ENCODE measurements around the gene F2RL3.

The F2RL3 gene

DNA sequence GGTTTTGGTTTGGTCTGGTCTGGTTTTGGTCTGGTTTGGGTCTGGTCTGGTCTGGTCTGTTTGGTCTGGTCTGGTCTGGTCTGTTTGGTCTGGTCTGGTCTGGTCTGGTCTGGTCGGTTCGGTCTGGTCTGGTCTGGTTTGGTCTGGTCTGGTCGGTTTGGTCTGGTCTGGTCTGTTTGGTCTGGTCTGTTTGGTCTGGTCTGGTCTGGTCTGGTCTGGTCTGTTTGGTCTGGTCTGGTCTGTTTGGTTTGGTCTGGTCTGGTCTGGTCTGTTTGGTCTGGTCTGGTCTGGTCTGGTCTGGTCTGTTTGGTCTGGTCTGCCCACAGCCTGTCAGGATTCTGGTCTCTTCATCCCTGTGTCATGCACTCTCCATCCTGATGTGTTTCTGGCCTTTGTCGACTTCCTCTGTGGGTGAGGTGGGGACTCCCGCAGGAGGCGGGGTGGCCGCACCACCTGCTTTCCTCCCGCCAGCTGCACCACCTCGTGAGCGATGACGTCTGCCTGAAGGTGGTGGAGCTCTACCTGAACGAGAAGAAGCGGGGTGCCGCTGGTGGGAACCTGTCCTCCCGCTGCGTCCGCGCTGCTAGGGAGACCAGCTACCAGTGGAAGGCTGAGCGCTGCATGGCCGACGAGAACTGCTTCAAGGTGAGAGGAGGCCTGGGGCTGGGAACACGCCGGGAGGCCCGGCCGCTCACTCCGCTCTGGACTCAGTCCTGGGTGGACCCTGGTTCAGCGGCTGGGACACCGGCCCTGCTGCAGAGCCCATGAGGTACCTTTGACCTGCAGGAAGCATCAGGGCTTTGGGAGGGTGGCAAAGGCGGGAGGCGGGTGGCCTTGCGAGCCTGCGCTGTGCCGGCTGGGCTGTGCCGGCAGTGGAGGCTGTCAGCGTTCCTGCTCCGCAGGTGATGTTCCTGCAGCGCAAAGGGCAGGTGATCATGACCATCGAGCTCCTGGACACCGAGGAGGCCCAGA lies 12.9 kb upstream of the F2RL3 start:
- no peak for DNase-seq

DNA sequence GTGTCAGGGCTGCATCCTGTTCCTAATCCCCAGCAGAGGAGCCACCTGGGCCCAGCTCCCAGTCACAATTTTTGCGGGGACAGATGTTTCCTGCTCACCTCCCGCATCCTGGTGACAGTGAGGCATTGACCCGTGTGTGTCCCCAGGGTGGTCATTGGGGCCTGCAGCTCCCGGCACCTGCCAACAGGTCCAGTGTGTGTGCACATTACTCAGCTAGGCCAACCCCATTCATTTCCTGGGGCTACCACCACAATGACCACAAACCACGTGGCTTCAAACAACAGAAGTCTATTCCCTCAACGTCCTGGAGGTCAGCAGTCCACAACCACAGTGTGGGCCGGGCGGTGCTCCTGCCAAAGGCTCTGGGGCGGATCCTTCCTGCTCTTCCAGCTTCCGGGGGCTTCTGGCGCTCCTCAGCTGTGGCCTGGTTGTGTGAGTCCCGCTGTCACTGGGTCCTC lies 11.9 kb upstream of the F2RL3 start:
- DNase-seq = no peak

DNA sequence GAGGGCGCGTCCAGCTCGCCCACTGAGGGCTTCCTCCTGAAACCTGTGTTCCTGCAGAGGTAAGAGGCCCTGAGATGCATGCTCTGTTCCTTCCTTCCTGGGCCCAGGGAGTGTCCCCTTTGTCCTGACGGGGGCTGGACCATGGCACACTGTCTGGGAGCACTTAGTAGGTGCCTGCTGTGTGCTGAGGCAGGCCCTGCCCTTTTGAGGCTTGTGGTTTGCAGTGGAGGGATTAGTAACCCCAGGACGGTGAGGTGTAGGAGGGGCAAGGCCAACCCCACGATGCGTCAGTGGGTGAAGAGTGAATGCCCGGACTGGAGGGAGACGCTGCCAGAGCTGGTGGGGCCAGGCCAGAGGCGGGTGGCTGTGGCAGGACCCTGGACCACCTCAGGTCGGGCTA lies 11.2 kb upstream of the F2RL3 start:
- no peak for DNase-seq

DNA sequence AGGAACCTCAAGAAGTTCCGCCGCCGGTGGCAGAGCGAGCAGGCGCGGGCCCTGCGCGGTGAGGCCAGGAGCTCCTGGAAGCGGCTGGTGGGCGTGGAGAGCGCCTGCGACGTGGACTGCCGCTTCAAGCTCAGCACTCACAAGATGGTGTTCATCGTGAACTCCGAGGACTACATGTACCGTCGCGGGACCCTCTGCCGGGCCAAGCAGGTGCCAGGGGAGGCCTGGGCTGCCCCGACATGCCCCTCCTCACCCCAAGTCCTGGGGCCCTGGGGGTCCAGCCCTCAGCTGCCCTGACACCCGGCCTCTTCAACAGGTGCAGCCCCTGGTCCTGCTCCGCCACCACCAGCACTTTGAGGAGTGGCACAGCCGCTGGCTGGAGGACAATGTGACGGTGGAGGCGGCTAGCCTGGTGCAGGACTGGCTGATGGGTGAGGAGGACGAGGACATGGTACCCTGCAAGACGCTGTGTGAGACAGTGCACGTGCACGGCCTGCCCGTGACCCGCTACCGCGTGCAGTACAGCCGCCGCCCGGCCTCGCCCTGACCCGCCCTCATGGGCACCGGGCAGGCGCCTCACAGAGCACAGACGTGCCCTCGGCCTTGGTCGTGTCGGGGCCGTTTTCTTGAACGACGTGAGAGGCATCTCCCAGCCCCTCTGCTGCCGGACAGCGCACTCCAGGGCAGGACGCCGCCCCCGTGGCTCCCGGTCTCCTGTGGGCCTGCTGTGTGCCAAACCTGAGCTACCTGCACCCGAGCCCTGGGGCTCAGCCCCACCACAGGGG lies 10.4 kb upstream of the F2RL3 start:
- no peak for DNase-seq

DNA sequence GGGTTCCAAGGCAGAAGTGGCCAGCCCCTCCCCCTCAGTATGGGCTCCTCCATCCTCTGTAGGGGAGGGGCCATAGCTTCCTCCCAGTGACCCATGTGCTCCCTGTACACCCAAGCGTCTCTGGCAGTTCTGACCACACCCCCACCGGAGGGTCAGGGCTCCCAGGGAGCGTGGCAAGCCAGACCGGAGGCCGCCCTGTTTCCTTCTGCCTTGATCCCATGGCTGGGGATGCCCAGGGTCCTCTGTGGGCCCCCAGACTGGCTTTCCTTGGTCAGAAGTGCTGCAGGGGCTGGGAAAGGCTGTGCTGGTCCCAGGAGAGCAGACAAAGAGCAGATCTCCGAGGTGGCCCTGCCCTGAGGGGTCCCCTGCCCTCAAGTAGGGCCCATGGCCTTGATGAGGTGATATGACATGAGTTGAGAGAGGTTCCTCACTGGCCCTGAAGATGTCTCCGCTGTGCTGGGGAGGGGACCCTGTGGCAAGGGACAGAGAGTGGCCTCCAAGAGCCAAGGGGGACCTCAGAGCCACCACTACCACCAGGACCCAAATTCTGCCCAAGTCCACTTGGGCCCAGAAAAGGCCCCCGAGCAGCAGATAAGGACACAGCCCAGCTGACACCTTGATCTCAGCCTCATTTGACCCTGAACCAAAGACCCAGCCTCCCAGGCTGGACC lies 7.8 kb upstream of the F2RL3 start:
- no peak for DNase-seq

DNA sequence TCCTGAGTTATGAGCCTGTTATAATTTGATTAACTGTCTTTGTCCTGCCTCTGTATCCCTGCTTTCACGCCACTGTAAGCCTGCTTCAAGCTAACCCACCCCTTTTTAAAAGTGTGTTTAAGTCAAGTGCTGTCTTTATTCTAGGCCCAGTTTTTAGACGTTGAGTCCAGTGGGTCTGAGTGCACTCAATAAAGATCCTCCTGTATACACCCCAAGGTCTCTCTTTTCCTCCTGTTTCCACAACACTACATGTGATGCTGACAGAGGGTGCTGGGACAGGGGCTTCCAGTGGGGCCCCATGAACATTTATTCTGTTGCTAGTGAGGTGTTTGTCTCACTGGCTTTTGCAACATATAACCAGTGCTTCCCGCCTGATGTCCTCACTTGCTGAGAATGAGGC lies 6.7 kb upstream of the F2RL3 start:
- DNase-seq = no peak

DNA sequence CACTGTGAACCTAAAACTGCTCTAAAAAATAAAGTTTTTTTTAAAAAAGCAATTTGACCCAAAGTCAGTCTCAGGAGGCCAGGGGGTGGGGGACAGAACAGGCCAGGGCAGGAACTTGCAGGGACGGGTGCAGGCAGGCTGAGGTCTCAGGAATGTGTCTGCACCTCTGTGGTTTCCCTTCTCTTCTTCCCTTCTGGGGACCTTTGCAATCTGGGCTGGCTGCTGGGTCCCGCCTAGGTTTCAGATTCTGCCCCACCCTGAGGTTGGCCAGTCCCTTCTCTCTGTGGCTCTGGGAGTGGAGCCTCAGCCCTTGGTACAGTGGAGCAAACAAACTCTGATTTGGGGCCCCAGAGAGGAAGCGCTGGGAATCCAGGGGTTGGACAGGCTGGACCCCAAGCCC lies 5.3 kb upstream of the F2RL3 start:
- no peak for DNase-seq

DNA sequence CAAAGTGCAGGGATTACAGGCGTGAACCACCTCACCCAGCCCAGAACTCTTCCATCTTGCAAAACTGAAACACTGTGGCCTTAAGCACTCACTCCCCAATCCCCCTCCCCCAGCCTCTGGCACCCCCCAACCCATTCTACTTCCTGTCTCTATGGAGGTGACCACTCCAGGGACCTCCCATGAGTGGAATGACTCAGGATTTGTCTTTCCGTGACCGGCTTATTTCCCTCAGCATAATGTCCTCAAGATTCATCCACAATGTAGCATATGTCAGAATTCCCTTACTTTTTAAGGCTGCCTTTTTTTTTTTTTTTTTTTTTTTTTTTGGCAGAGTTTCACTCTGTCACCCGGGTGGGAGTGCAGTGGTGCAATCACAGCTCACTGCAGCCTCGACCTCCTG lies 3.6 kb upstream of the F2RL3 start:
- DNase-seq = no peak

DNA sequence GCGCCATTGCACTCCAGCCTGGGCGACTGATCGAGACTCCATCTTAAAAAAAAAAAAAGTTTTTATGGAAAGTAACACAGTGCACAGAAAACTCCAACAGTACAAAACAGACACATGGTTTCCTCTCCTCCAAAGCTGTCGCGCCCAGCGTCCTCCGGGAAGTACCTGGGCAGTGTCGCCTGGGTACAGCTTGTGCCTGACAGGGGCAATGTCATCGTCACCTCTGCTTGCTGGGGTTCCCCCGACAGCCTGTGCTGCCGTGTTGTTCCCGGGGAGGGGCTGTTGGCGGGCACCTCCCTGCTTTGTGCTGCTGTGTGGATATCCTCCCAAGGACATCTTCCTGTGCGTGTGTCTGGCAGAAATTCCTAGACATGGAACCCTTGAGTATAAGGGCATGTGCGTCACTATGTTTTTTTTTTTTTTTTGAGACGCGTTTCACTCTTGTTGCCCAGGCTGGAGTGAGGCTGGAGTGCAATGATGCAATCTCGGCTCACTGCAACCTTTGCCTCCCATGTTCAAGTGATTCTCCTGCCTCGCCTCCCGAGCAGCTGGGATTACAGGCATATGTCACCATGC lies 2.4 kb upstream of the F2RL3 start:
- no peak for DNase-seq

DNA sequence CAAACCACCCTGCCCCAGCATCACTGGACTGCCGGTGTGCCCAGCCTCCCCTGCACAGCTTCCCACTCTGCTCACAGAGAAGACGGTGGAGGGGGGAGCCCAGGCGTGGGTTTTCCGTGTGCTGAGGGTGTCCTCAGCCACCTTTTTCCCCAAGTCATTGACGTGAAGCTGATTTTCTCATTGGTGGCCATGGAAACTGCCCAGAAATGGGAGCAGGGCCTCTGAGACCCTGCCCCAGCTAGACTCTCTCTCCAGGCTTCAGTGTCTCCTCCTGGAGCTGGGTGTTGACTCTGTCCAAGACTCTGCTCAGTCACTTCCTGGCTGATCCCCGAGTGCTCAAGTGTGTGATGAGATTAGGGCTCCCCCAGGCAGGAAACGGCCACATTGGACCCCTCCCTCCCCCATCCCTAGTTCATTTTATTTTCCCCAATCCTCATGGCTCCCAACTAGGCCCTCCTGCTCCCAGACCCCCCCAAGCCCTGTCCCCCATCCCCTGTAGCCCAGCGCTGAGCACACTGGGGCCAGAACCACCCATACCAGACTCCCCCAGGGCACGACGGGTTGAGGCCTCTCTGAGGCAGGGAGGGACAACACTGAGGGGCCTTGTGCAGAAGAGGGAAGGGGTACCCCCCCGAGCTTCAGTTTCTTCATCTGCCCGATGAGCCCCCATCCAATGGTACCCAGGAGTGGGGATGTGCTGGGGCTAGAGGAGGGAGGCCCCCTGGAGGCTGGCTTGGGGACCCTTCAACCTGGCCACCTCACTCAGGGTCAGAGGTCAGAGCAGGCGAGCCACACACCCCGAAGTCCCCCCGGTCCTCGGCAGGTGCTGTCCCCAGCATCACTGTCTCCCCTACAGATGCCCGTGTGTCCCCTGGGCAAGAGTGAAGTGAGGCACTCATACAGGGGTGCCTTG lies 1.2 kb upstream of the F2RL3 start:
- no peak for DNase-seq

DNA sequence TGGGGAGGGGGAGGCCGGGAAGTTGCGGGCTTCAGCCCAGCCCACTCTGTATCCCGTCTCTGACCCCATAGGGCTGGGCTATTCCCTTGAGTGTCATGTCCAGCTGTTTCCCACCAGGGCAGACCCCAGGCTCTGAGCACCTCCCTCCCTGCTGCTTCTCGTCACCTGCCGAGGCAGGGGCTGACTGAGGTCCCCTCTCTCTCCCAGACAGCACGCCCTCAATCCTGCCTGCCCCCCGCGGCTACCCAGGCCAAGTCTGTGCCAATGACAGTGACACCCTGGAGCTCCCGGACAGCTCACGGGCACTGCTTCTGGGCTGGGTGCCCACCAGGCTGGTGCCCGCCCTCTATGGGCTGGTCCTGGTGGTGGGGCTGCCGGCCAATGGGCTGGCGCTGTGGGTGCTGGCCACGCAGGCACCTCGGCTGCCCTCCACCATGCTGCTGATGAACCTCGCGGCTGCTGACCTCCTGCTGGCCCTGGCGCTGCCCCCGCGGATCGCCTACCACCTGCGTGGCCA lies 625 bp downstream of the F2RL3 start:
- DNase-seq = no peak

DNA sequence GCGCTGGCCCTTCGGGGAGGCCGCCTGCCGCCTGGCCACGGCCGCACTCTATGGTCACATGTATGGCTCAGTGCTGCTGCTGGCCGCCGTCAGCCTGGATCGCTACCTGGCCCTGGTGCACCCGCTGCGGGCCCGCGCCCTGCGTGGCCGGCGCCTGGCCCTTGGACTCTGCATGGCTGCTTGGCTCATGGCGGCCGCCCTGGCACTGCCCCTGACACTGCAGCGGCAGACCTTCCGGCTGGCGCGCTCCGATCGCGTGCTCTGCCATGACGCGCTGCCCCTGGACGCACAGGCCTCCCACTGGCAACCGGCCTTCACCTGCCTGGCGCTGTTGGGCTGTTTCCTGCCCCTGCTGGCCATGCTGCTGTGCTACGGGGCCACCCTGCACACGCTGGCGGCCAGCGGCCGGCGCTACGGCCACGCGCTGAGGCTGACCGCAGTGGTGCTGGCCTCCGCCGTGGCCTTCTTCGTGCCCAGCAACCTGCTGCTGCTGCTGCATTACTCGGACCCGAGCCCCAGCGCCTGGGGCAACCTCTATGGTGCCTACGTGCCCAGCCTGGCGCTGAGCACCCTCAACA lies 1.2 kb downstream of the F2RL3 start:
- DNase-seq = no peak

DNA sequence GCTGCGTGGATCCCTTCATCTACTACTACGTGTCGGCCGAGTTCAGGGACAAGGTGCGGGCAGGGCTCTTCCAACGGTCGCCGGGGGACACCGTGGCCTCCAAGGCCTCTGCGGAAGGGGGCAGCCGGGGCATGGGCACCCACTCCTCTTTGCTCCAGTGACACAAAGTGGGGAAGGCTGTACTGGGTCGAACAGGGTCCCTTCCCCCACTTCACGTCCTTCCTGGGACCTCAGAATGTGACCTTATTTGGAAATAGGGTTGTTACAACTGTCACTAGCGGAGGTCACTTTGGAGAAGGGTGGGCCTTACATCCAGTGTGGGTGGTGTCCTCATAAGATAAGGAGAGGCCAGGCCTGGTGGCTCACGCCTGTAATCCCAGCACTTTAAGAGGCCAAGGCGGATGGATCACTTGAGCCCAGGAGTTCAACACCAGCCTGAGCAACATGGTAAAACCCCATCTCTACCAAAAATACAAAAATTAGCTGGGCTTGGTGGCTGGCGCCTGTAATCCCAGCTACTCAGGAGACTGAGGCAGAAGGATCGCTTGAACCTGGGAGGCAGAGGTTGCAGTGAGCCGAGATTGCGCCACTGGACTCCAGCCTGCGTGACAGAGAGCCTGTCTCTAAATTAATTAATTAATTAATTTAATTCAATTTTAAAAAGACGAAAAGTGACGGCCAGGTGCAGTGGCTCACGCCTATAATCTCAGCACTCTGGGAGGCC lies 1.8 kb downstream of the F2RL3 start:
- DNase-seq = no peak

DNA sequence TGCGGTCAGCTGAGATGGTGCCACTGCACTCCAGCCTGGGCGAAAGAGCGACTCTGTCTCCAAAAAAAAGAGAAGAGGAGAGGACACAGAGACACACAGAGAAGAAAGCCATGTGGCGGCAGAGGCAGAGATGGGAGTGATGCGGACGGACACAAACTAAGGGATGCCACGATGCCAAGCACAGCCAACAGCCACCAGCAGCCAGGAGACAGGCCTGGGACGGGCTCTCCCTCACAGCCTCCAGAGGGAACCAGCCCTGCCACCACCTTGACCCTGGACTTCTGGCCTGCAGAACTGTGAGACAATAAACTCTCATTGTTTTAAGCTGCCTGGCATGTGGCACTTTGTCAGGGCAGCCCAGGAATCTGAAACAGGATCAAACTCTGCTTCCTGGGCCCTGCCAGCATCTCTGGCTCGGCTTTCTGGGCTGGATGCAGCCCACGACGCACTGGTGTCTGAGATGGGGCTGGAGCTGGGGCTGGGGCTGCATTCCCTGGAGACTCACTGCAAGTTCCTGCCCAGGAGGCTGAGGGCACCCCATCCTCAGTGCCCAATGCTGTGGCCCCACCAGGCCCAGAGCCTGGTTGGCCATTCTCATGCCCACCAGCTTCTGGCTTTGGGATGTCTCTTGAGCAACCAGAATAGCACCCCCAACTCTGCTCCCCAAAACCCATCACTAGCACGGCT lies 3.0 kb downstream of the F2RL3 start:
- DNase-seq = no peak

DNA sequence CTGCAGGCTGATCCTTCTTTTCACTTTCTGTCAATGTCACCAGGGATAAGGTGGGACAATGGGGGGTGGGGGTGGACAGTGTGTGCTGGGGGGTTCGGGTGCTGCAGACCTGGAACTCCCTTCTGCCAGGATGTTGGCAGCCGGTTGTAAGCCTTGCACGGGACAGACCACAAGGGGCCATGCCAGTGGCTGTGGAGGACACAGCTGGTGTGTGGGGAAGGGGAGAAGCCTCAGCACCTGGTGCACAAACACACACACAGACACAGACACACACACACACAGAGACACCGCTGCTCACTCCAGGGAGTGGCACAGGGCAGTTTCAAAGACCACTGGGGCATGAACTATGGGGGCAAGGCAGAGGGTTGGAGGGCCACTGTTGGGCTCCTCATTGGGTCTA lies 3.6 kb downstream of the F2RL3 start:
- no peak for DNase-seq

DNA sequence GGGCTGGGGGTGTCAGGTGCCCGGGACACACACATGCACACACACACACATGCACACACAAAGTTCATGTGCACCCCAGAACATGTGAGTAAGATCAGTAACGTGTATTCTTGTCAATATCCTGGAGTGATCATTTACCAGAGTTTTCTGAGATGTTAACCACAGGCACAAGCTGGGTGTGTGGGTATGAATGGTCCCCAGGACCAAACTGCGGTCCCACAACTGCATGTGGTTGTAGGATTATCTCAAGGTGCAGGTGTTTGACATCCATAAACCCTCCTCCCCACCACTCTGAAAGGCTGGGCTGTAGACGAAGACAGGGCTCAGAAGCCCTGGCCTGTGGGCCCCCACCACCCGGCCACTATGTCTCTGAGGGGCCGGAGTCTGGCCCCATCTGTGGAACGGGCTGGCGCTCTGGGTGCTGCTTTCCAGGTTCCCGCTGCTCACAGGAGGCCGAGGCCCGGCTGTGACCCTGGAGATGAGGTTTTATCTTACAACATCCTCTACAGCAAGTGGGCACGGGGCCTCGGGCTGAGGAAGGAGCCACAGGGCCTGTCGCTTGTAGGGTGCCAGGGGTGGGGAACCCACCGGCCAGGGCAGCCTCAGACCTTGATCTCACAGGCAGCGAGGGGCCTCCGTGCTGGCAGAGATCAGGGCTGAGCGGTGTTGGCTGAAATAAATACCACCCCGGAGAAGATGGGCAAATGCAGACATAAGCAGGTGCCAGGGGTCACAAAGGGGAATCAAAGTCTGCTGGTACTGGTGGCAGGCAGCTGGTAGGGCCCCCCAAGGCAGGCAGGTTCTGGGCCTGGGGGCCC lies 4.3 kb downstream of the F2RL3 start:
- DNase-seq = no peak

DNA sequence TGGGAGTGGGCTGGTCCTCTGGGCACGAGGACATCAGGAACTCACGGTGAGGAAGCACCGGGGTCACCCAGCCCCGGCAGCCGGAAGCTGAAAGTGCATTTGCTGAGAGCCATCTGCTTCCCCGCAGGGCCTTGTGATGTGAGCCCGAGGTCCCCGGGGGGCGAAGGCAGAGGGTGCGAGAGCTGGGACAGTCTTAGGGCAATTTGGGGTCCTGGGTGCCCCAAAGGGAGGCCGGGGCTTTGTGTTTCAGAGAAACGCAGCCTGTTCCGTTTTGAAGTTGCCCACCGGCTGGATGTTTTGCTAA lies 4.8 kb downstream of the F2RL3 start:
- DNase-seq = peak; percentile 75

DNA sequence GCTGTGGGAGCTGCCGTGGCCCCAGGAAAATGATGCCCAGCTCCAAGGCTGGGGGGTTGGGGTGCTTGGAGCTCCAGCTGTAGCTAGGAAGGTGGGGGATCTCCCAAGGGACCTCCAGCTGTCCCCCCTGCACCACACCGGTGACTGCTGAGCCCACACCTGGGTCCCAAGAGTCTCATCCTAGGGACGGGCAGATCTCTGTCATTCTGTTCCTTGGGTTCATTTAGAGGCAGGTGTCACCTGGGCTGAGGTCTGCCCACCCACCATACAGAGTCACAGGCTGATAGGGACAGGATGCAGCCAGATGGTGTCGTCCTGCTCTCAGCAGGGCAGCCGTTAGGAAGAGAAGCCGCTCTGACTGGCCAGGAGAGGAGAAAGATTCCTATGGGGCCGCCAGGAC lies 5.3 kb downstream of the F2RL3 start:
- DNase-seq = peak; percentile 84

DNA sequence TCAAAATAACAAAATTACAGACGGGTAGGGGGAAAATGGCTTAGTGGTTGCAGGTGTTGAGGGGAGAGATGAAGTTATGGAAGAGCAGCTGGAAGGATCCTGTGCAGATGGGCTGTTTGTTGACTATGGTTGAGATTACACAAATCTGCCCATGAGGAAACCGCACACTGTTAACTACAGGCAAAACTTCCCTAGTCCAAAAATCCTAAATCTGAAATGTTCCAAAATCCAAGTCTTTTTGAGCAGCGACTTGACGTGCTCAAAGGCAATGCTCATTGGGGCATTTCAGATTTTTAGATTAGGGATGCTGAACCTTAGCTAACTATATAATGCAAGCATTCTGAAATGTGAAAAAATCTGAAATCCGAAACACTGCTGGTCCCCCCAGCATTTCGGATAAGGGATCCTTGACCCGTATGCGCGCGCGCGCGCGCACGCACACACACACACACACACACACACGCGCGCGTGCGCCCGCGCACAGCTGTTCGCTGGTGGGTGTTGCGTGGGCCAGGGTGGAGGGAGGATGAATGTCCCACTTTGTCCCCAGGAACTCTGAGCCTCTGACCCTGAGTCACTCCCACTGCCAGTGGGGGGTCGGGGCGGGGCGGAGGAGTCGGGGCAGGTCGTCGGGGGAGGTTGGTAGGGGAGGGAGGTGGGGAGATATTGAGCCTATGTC lies 6.8 kb downstream of the F2RL3 start:
- peak; percentile 76 for DNase-seq
